Measurements from ENCODE around the gene SLC29A4.

DNA sequence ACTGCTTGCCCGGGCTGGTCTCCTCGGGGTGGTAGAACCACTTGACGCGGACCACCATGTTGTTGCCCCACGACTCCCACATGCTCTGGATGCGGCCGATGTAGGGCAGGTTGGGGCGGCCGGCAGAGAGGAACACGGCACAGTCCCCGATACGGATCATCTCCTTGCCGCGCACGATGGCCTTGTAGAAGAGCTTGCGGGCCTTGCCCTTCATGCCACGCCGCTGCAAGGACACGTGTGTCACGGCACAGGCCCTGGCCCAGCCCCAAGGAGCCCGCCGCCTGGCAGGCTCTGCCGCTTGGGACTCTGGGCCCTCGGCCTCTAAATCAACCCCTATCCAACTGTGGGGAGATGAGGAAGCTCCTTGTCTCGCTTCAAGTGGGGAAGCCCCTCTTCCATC is 26.4 kb downstream of the SLC29A4 start:
- TF ChIP-seq, protein P1, sequence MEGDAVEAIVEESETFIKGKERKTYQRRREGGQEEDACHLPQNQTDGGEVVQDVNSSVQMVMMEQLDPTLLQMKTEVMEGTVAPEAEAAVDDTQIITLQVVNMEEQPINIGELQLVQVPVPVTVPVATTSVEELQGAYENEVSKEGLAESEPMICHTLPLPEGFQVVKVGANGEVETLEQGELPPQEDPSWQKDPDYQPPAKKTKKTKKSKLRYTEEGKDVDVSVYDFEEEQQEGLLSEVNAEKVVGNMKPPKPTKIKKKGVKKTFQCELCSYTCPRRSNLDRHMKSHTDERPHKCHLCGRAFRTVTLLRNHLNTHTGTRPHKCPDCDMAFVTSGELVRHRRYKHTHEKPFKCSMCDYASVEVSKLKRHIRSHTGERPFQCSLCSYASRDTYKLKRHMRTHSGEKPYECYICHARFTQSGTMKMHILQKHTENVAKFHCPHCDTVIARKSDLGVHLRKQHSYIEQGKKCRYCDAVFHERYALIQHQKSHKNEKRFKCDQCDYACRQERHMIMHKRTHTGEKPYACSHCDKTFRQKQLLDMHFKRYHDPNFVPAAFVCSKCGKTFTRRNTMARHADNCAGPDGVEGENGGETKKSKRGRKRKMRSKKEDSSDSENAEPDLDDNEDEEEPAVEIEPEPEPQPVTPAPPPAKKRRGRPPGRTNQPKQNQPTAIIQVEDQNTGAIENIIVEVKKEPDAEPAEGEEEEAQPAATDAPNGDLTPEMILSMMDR (IDR thresholded peaks at IDR 0.05) = no peak
- TF ChIP-seq SIN3A (IDR thresholded peaks at IDR 0.05; ENCODE audit: borderline replicate concordance, insufficient read depth, low read depth, low read length) (no peak), POLR2AphosphoS5 (IDR thresholded peaks at IDR 0.05; ENCODE audit: low read depth, low read length) (no peak)
- TF ChIP-seq, protein P2, sequence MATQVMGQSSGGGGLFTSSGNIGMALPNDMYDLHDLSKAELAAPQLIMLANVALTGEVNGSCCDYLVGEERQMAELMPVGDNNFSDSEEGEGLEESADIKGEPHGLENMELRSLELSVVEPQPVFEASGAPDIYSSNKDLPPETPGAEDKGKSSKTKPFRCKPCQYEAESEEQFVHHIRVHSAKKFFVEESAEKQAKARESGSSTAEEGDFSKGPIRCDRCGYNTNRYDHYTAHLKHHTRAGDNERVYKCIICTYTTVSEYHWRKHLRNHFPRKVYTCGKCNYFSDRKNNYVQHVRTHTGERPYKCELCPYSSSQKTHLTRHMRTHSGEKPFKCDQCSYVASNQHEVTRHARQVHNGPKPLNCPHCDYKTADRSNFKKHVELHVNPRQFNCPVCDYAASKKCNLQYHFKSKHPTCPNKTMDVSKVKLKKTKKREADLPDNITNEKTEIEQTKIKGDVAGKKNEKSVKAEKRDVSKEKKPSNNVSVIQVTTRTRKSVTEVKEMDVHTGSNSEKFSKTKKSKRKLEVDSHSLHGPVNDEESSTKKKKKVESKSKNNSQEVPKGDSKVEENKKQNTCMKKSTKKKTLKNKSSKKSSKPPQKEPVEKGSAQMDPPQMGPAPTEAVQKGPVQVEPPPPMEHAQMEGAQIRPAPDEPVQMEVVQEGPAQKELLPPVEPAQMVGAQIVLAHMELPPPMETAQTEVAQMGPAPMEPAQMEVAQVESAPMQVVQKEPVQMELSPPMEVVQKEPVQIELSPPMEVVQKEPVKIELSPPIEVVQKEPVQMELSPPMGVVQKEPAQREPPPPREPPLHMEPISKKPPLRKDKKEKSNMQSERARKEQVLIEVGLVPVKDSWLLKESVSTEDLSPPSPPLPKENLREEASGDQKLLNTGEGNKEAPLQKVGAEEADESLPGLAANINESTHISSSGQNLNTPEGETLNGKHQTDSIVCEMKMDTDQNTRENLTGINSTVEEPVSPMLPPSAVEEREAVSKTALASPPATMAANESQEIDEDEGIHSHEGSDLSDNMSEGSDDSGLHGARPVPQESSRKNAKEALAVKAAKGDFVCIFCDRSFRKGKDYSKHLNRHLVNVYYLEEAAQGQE (IDR thresholded peaks at IDR 0.05; ENCODE audit: insufficient read depth in 1 of 2, low read depth in 2 of 2, low read length in 1 of 2) = no peak
